IPS-11a (cell line): ENCODE measurements around the gene SIK3.

ENCODE experiments used
- H3K4me3 ChIP-seq: one replicate; pipeline ENCODE4 v1.5.1; 2013; ENCODE audit warnings: low read depth, low read length, control low read depth

The SIK3 gene

GRCh38 chr11:116932181-116932580 is 166.0 kb downstream of the SIK3 start:
- H3K4me3 ChIP-seq, result no peak overlapping the region

GRCh38 chr11:116931206-116931953 is 166.8 kb downstream of the SIK3 start:
- no peak overlapping the region for H3K4me3 ChIP-seq

GRCh38 chr11:116930586-116930985 is 167.6 kb downstream of the SIK3 start:
- H3K4me3 ChIP-seq, result no peak overlapping the region

- no peak overlapping the region for H3K4me3 ChIP-seq
Measured at GRCh38 chr11:116930177-116930576, 168.1 kb downstream of the SIK3 start.

GRCh38 chr11:116929414-116930090 is 168.7 kb downstream of the SIK3 start:
- no peak overlapping the region for H3K4me3 ChIP-seq

GRCh38 chr11:116928845-116929244 is 169.4 kb downstream of the SIK3 start:
- H3K4me3 ChIP-seq, result no peak overlapping the region

GRCh38 chr11:116928102-116928777 is 170.0 kb downstream of the SIK3 start:
- H3K4me3 ChIP-seq, result no peak overlapping the region

- H3K4me3 ChIP-seq, result no peak overlapping the region
Measured at GRCh38 chr11:116927163-116927974, 170.9 kb downstream of the SIK3 start.

GRCh38 chr11:116925050-116925449 is 173.2 kb downstream of the SIK3 start:
- H3K4me3 ChIP-seq, result no peak overlapping the region

- no peak overlapping the region for H3K4me3 ChIP-seq
Measured at GRCh38 chr11:116918925-116919655, 179.1 kb downstream of the SIK3 start.

GRCh38 chr11:116917632-116918031 is 180.6 kb downstream of the SIK3 start:
- H3K4me3 ChIP-seq, result no peak overlapping the region

- no peak overlapping the region for H3K4me3 ChIP-seq
Measured at GRCh38 chr11:116916886-116917285, 181.3 kb downstream of the SIK3 start.

- H3K4me3 ChIP-seq, result no peak overlapping the region
Measured at GRCh38 chr11:116916052-116916451, 182.2 kb downstream of the SIK3 start.

- no peak overlapping the region for H3K4me3 ChIP-seq
Measured at GRCh38 chr11:116913000-116913399, 185.2 kb downstream of the SIK3 start.

GRCh38 chr11:116911976-116912734 is 186.1 kb downstream of the SIK3 start:
- H3K4me3 ChIP-seq, result no peak overlapping the region

- H3K4me3 ChIP-seq, result no peak overlapping the region
Measured at GRCh38 chr11:116910847-116911246, 187.4 kb downstream of the SIK3 start.

GRCh38 chr11:116910378-116910777 is 187.8 kb downstream of the SIK3 start:
- H3K4me3 ChIP-seq, result no peak overlapping the region

GRCh38 chr11:116909245-116909644 is 189.0 kb downstream of the SIK3 start:
- no peak overlapping the region for H3K4me3 ChIP-seq

GRCh38 chr11:116906479-116906878 is 191.7 kb downstream of the SIK3 start:
- H3K4me3 ChIP-seq, result no peak overlapping the region

GRCh38 chr11:116903090-116903489 is 195.1 kb downstream of the SIK3 start:
- H3K4me3 ChIP-seq, result no peak overlapping the region
